Measurements from ENCODE around the gene DNM2. TPM values are rescaled to one million over a fixed set of nuclear protein-coding genes. Genes with fewer than 3 reads are reported as not detected.

The DNM2 gene
- total and polyA plus RNA-seq, 2 of the 13 experiments (the other 11 are each of a cell fraction or from before 2014, with no cell fraction given): 41.7 to 59.8 TPM

DNA sequence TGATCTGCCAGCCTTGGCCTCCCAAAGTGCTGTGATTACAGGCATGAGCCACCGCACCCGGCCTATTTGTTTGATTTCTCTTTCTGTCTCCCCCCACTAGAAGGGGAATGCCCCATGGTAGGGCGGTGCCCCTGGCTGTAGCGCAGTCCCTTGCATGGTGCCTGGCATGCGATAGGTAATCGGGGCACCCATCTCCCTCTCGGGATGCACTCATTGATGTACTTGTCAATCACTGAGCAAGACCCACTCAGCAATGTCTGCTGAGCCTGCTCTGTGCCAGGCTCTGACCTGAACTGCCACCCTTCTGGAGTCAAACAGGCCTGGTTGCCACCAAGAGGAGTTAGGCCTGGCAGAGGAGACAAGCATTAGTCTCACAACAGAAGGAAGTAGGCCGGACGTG is 19.8 kb downstream of the DNM2 start:
- Histone ChIP-seq H3K27ac (ENCODE audit: extremely low read length, insufficient read depth, low read length) (no peak overlapping the region), H3K4me3 (replicated peaks in 1 of 3; ENCODE audit: insufficient read depth in 1 of 3, low read depth in 2 of 3, low read length in 3 of 3) (no peak overlapping the region), H2AFZ (ENCODE audit: low read length) (no peak overlapping the region), H3K36me3 (replicated peaks in 1 of 2; ENCODE audit: control insufficient read depth in 1 of 2, insufficient read depth in 2 of 2, low read length in 2 of 2) (peaks cover 5 to 14% of the 10 kb centered on the region in 2 experiments; a peak in 2 of 5 replicates), H3K27me3 (ENCODE audit: control insufficient read depth in 1 of 2, insufficient read depth in 2 of 2, low read length in 2 of 2) (no peaks in the 10 kb centered on the region), H3K9me3 (ENCODE audit: low read length) (no peaks in the 10 kb centered on the region), H4K20me1 (ENCODE audit: insufficient read depth, low read length) (no peaks in the 10 kb centered on the region; the same call in 1 of the 2 replicates), H3K4me1 (ENCODE audit: insufficient read depth, low read length) (peaks cover 24% of the 10 kb centered on the region), H3K4me2 (ENCODE audit: low read depth, low read length) (no peak overlapping the region), H3K9ac (ENCODE audit: insufficient read depth, low read depth, low read length) (no peak overlapping the region), H3K79me2 (ENCODE audit: insufficient read depth, low read length) (peaks cover 78% of the 10 kb centered on the region)
- BruUV-seq (replicated peaks): no TSS peak
- ChIA-PET CTCF (ENCODE audit: low intra/inter-chr PET ratio, low total read pairs) (no interaction called here), POLR2A (no interaction called here)
- TF ChIP-seq ZNF75D (CRISPR knock-in tag; IDR thresholded peaks at IDR 0.05; ENCODE audit: borderline replicate concordance) (no peak), CHD4 (IDR thresholded peaks at IDR 0.05; ENCODE audit: borderline replicate concordance, low read length) (no peak), MXD4 (CRISPR knock-in tag; IDR thresholded peaks at IDR 0.05) (no peak), STAG1 (CRISPR knock-in tag; IDR thresholded peaks at IDR 0.05) (no peak)
- intact Hi-C loops (cut with micrococcal nuclease; ENCODE audit: unreplicated experiment): no loop called here
- FAIRE-seq (no peak), ATAC-seq (no peak), DNase-seq (ENCODE audit: low spot score) (no peak)
- whole genome bisulfite sequencing (ENCODE audit: low lambda C conversion rate): 91% methylated on average over 9 of the region's 9 CpGs
- in situ Hi-C loops (cut with HindIII; ENCODE audit: extremely low pct_ligation_motif_present, low pct_unique_long_range_greater_than_20kb): no loop called here

DNA sequence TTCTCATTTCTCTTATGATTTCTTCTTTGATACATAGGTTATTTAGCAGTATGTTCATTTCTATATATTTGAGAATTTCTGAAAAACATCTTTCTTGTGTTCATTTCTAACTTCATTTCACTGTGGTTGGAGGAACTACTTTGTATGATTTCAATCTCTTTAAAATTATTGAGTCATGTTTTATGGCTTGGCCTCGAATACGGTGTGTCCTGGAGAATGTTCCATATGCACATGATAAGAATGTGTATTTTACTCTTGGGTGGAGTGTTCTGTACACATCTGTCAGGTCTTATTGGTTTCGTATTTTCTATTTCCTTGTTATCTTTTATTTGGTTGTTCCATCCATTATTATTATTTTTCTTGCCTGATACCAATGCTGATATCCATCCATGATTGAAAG is 22.9 kb downstream of the DNM2 start:
- H3K36me3 ChIP-seq (replicated peaks in 1 of 2; ENCODE audit: control insufficient read depth in 1 of 2, insufficient read depth in 2 of 2, low read length in 2 of 2): peaks cover 5 to 13% of the 10 kb centered on the region in 2 experiments; a peak in 2 of 5 replicates
- ChIA-PET CTCF (ENCODE audit: low intra/inter-chr PET ratio, low total read pairs) (no interaction called here), POLR2A (no interaction called here)
- no TSS peak for BruUV-seq (replicated peaks)
- in situ Hi-C loops (cut with HindIII; ENCODE audit: extremely low pct_ligation_motif_present, low pct_unique_long_range_greater_than_20kb): no loop called here
- DNase-seq (ENCODE audit: low spot score) (no peak), FAIRE-seq (no peak), ATAC-seq (no peak)
- WGBS (ENCODE audit: low lambda C conversion rate): 93% methylated on average over 3 of the region's 3 CpGs
- H3K4me2 ChIP-seq (ENCODE audit: low read depth, low read length): no peak overlapping the region
- no peak overlapping the region for H3K9ac ChIP-seq (ENCODE audit: insufficient read depth, low read depth, low read length)
- H3K4me3 ChIP-seq (replicated peaks in 1 of 3; ENCODE audit: insufficient read depth in 1 of 3, low read depth in 2 of 3, low read length in 3 of 3): no peak overlapping the region
- H3K79me2 ChIP-seq (ENCODE audit: insufficient read depth, low read length): peaks cover 80% of the 10 kb centered on the region
- H3K4me1 ChIP-seq (ENCODE audit: insufficient read depth, low read length): peaks cover 43% of the 10 kb centered on the region
- H4K20me1 ChIP-seq (ENCODE audit: insufficient read depth, low read length): no peaks in the 10 kb centered on the region; the same call in 1 of the 2 replicates
- intact Hi-C loops (cut with micrococcal nuclease; ENCODE audit: unreplicated experiment): no loop called here
- no peak overlapping the region for H3K27ac ChIP-seq (ENCODE audit: extremely low read length, insufficient read depth, low read length)
- H3K9me3 ChIP-seq (ENCODE audit: low read length): no peaks in the 10 kb centered on the region
- H2AFZ ChIP-seq (ENCODE audit: low read length): no peak overlapping the region
- no peaks in the 10 kb centered on the region for H3K27me3 ChIP-seq (ENCODE audit: control insufficient read depth in 1 of 2, insufficient read depth in 2 of 2, low read length in 2 of 2)
- TF ChIP-seq ZNF207 (IDR thresholded peaks at IDR 0.05; ENCODE audit: borderline replicate concordance): no peak
- TF ChIP-seq HES4 (CRISPR knock-in tag; IDR thresholded peaks at IDR 0.05; ENCODE audit: borderline replicate concordance): no peak
- TF ChIP-seq, protein P1, sequence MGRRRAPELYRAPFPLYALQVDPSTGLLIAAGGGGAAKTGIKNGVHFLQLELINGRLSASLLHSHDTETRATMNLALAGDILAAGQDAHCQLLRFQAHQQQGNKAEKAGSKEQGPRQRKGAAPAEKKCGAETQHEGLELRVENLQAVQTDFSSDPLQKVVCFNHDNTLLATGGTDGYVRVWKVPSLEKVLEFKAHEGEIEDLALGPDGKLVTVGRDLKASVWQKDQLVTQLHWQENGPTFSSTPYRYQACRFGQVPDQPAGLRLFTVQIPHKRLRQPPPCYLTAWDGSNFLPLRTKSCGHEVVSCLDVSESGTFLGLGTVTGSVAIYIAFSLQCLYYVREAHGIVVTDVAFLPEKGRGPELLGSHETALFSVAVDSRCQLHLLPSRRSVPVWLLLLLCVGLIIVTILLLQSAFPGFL (CRISPR knock-in tag; IDR thresholded peaks at IDR 0.05): no peak
- TF ChIP-seq ZNF710 (CRISPR knock-in tag; IDR thresholded peaks at IDR 0.05; ENCODE audit: borderline replicate concordance): no peak
- no peak for TF ChIP-seq ZFP36 (IDR thresholded peaks at IDR 0.05; ENCODE audit: borderline replicate concordance, low read depth, low read length, partially characterized antibody)
- TF ChIP-seq ZNF205 (CRISPR knock-in tag; IDR thresholded peaks at IDR 0.05): no peak
- no peak for TF ChIP-seq SALL2 (CRISPR knock-in tag; IDR thresholded peaks at IDR 0.05)
- no peak for TF ChIP-seq POGK (CRISPR knock-in tag; conservative IDR thresholded peaks at IDR 0.05)

Measured in HepG2 (cell line).